ENCODE measurements around the gene ZFAND2A.

ZFAND2A gene

DNA sequence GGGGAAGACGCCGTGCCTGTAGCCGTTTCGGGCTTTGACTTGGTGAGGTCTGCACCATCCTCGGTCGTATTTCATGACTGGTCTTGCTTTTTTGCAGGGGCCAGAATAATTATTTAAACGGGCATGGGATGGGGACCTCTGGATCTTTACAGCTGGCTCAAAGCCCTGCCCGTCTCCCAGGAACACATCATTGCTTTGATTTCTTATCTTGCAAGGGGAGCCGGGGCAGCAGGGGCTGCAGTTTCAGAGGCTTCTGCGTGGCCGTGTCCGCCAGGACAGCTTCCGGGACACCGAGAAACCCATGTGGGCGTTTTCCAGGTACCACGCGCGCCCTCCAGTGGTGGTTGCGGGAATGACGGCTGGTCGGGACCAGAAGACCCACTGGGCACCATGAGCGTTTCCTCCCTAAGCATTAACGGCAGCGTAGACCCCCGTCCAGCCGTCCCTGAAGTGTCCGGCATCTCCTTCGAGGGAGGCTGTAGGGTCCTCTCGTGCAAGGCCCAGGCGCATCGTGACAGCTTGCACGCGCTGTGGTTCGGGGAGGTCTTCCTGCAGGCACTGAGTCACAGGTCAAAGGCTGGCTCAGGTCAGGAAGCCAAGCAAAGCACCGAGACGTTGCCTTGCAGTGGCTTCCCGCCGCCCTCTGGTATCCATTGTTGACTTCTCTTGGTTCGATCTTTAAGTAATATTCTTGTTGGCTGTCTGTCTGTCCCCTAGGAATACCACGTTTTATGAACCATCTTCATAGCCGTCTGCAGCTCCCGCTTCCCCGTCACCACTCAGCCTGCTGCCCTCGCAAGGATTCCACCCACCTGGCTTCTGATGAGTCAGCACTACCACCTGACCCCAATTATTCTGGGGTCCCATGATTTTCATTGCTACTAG, 16.2 kb upstream of the ZFAND2A start (continued):
- 0 out of 2 replicates have a peak, but pooled peaks have one; percentile 19 for TF ChIP-seq ZNF610 (tag by site-specific recombination; IDR thresholded peaks at IDR 0.05; ENCODE audit: borderline replicate concordance)
- TF ChIP-seq ZNF324 (tag by site-specific recombination; IDR thresholded peaks at IDR 0.05), result no peak
- TF ChIP-seq, protein P1, sequence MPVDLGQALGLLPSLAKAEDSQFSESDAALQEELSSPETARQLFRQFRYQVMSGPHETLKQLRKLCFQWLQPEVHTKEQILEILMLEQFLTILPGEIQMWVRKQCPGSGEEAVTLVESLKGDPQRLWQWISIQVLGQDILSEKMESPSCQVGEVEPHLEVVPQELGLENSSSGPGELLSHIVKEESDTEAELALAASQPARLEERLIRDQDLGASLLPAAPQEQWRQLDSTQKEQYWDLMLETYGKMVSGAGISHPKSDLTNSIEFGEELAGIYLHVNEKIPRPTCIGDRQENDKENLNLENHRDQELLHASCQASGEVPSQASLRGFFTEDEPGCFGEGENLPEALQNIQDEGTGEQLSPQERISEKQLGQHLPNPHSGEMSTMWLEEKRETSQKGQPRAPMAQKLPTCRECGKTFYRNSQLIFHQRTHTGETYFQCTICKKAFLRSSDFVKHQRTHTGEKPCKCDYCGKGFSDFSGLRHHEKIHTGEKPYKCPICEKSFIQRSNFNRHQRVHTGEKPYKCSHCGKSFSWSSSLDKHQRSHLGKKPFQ (tag by site-specific recombination; IDR thresholded peaks at IDR 0.05), result no peak
- no peak for TF ChIP-seq FEZF1 (tag by site-specific recombination; IDR thresholded peaks at IDR 0.05)
- TF ChIP-seq, protein P2, sequence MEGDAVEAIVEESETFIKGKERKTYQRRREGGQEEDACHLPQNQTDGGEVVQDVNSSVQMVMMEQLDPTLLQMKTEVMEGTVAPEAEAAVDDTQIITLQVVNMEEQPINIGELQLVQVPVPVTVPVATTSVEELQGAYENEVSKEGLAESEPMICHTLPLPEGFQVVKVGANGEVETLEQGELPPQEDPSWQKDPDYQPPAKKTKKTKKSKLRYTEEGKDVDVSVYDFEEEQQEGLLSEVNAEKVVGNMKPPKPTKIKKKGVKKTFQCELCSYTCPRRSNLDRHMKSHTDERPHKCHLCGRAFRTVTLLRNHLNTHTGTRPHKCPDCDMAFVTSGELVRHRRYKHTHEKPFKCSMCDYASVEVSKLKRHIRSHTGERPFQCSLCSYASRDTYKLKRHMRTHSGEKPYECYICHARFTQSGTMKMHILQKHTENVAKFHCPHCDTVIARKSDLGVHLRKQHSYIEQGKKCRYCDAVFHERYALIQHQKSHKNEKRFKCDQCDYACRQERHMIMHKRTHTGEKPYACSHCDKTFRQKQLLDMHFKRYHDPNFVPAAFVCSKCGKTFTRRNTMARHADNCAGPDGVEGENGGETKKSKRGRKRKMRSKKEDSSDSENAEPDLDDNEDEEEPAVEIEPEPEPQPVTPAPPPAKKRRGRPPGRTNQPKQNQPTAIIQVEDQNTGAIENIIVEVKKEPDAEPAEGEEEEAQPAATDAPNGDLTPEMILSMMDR (tag by site-specific recombination; IDR thresholded peaks at IDR 0.05), result peak; percentile 82
- TF ChIP-seq GLIS2 (tag by site-specific recombination; IDR thresholded peaks at IDR 0.05), result peak; percentile 40; the same call in 1 of the 2 replicates
- TF ChIP-seq KLF1 (tag by site-specific recombination; IDR thresholded peaks at IDR 0.05), result 0 out of 2 replicates have a peak, but pooled peaks have one; percentile 29

DNA sequence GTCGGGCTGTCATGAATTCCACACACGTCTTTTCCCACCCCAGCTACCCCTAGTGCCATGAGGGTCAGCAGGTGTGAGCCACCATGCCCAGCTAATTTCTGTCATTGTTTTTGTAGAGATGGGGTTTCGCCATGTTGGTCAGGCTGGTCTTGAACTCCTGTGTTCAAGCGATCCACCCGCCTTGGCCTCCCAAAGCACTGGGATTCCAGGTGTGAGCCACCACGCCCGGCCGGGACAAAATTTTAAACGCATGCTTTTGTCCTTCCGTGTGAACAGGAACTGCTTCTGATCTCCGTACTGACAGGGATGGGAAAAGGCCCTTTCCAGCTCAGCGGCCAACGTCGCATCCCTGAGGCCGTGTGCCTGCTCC, 15.6 kb upstream of the ZFAND2A start:
- ChIA-PET CTCF (interaction anchor here (0.5 to 6.7 kb wide), 22 partner anchors 11 to 266 kb away, joined by 3 to 106 read pairs (median 5); partner anchors contain the start of genes GPER1 and ZFAND2A), POLR2A (interaction anchor here (1.0 to 1.6 kb wide), 2 partner anchors 37 to 201 kb away, joined by 3 to 7 read pairs; partner anchors contain the start of gene COX19)
- Histone ChIP-seq H3K9me3 (ENCODE audit: control insufficient read depth, insufficient read depth, low read depth, low read length) (no peaks in the 10 kb centered on the region), H3K4me1 (ENCODE audit: control insufficient read depth, insufficient read depth, low read length) (no peaks in the 10 kb centered on the region), H3K4me3 (ENCODE audit: low read depth, low read length) (no peak overlapping the region), H3K27ac (ENCODE audit: extremely low read depth, low read depth, low read length) (no peak overlapping the region), H3K36me3 (ENCODE audit: control insufficient read depth in 2 of 2, insufficient read depth in 1 of 2, low read length in 2 of 2) (no peaks in the 10 kb centered on the region)
- no peak for TF ChIP-seq ZBTB21 (tag by site-specific recombination; IDR thresholded peaks at IDR 0.05)
- TF ChIP-seq ZNF704 (tag by site-specific recombination; IDR thresholded peaks at IDR 0.05), result no peak
- TF ChIP-seq ZNF707 (tag by site-specific recombination; IDR thresholded peaks at IDR 0.05), result no peak
- no peak for TF ChIP-seq ZNF776 (tag by site-specific recombination; IDR thresholded peaks at IDR 0.05; ENCODE audit: borderline replicate concordance)
- TF ChIP-seq ZNF404 (tag by site-specific recombination; IDR thresholded peaks at IDR 0.05), result no peak
- no peak for TF ChIP-seq ZNF274 (IDR thresholded peaks at IDR 0.05; ENCODE audit: low read length)
- TF ChIP-seq ZNF274 (tag by site-specific recombination; IDR thresholded peaks at IDR 0.05; ENCODE audit: borderline replicate concordance), result no peak
- TF ChIP-seq ZNF785 (tag by site-specific recombination; IDR thresholded peaks at IDR 0.05), result no peak
- TF ChIP-seq ZNF211 (tag by site-specific recombination; IDR thresholded peaks at IDR 0.05; ENCODE audit: low read depth), result no peak
- TF ChIP-seq ZNF10 (tag by site-specific recombination; IDR thresholded peaks at IDR 0.05), result no peak
- TF ChIP-seq ZNF660 (tag by site-specific recombination; IDR thresholded peaks at IDR 0.05), result no peak
- no peak for TF ChIP-seq PBX3 (CRISPR knock-in tag; IDR thresholded peaks at IDR 0.05)
- TF ChIP-seq, protein P3, sequence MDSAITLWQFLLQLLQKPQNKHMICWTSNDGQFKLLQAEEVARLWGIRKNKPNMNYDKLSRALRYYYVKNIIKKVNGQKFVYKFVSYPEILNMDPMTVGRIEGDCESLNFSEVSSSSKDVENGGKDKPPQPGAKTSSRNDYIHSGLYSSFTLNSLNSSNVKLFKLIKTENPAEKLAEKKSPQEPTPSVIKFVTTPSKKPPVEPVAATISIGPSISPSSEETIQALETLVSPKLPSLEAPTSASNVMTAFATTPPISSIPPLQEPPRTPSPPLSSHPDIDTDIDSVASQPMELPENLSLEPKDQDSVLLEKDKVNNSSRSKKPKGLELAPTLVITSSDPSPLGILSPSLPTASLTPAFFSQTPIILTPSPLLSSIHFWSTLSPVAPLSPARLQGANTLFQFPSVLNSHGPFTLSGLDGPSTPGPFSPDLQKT (IDR thresholded peaks at IDR 0.05; ENCODE audit: borderline replicate concordance, low read depth, low read length), result no peak
- TF ChIP-seq ZNF768 (tag by site-specific recombination; IDR thresholded peaks at IDR 0.05), result no peak
- TF ChIP-seq, protein P4, sequence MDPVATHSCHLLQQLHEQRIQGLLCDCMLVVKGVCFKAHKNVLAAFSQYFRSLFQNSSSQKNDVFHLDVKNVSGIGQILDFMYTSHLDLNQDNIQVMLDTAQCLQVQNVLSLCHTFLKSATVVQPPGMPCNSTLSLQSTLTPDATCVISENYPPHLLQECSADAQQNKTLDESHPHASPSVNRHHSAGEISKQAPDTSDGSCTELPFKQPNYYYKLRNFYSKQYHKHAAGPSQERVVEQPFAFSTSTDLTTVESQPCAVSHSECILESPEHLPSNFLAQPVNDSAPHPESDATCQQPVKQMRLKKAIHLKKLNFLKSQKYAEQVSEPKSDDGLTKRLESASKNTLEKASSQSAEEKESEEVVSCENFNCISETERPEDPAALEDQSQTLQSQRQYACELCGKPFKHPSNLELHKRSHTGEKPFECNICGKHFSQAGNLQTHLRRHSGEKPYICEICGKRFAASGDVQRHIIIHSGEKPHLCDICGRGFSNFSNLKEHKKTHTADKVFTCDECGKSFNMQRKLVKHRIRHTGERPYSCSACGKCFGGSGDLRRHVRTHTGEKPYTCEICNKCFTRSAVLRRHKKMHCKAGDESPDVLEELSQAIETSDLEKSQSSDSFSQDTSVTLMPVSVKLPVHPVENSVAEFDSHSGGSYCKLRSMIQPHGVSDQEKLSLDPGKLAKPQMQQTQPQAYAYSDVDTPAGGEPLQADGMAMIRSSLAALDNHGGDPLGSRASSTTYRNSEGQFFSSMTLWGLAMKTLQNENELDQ (tag by site-specific recombination; IDR thresholded peaks at IDR 0.05; ENCODE audit: low read depth), result no peak
- no peak for TF ChIP-seq ZNF175 (tag by site-specific recombination; IDR thresholded peaks at IDR 0.05)
- no peak for TF ChIP-seq GFI1B (tag by site-specific recombination; IDR thresholded peaks at IDR 0.05)
